B cell (primary cell): Measurements from ENCODE around the gene STRN. TPM values are rescaled to one million over a fixed set of nuclear protein-coding genes. Genes with fewer than 3 reads are reported as not detected.

Source experiments
- ATAC-seq: fragments of 200-7000 bp; cut with Tn5 transposase; one replicate; pipeline ENCODE4 v1.10.0; 2021; ENCODE audit warnings: low read depth, mild to moderate bottlenecking, moderate number of reproducible peaks, moderate library complexity
- CTCF ChIA-PET: fragments of 350-600 bp; sonication (Branson Sonifier 250); formaldehyde crosslinking; loops from one replicate; lab custom pipeline; 2021; ENCODE audit warnings: antibody characterized with exemption, inconsistent platforms; lab: Charles Lee
- POLR2A ChIA-PET: fragments of 350-600 bp; sonication (Branson Sonifier 250); formaldehyde crosslinking; loops from one replicate; lab custom pipeline; 2021; ENCODE audit warnings: antibody characterized with exemption; lab: Charles Lee
- DNase-seq: peaks from one replicate; pipeline ENCODE4 v3.0.0; 2013
- H2AFZ ChIP-seq: 2 replicates; pipeline ENCODE4 v1.6.1; 2012; ENCODE audit warnings: mild to moderate bottlenecking, low read depth, low read length; ENCODE audit not compliant: insufficient read depth, poor library complexity, severe bottlenecking
- H3K27ac ChIP-seq, 2 donors: 1 replicate in 1 of 2; 2 replicates in 1 of 2; pipeline ENCODE4 v1.5.1; 2012 to 2013; ENCODE audit warnings: low read length in 2 of 2, mild to moderate bottlenecking in 2 of 2, moderate library complexity in 1 of 2
- H3K27me3 ChIP-seq, 4 experiments: fragments of 200-600 bp in 1 of 4; sonication (generic) in 1 of 4; replicated peaks in 1 of 4; 1 replicate in 2 of 4; 2 replicates in 2 of 4; pipeline versions ENCODE4 v1.6.1 to v1.7.0; 2013 to 2016; ENCODE audit warnings: low read length in 3 of 4, mild to moderate bottlenecking in 2 of 4, mixed read lengths in 1 of 4, moderate library complexity in 1 of 4; ENCODE audit not compliant: insufficient read depth in 4 of 4, control insufficient read depth in 3 of 4; ENCODE audit errors: control extremely low read depth in 1 of 4
- H3K36me3 ChIP-seq, 2 experiments: replicated peaks in 1 of 2; 1 replicate in 1 of 2; 2 replicates in 1 of 2; pipeline versions ENCODE4 v1.6.1 to v1.7.1; 2013; ENCODE audit warnings: low read length in 1 of 2; ENCODE audit not compliant: insufficient read depth in 2 of 2, control insufficient read depth in 1 of 2; ENCODE audit errors: control extremely low read depth in 1 of 2, extremely low read depth in 1 of 2
- H3K4me1 ChIP-seq, 2 donors: fragments of 200-600 bp in 1 of 2; sonication (generic) in 1 of 2; 1 replicate in 1 of 2; 2 replicates in 1 of 2; pipeline versions ENCODE4 v1.5.1 to v1.6.1; 2013 to 2017; ENCODE audit warnings: low read length in 2 of 2; ENCODE audit not compliant: control insufficient read depth in 2 of 2, insufficient read depth in 2 of 2
- H3K4me2 ChIP-seq: replicated peaks from 2 replicates; pipeline ENCODE3; 2012; ENCODE audit warnings: mild to moderate bottlenecking, low read depth, low read length; ENCODE audit not compliant: poor library complexity, severe bottlenecking
- H3K4me3 ChIP-seq, 5 experiments: fragments of 200-600 bp in 1 of 5; sonication (generic) in 1 of 5; 1 replicate in 3 of 5; 2 replicates in 2 of 5; pipeline versions ENCODE4 v1.5.1 to v1.7.0; 2011 to 2016; ENCODE audit warnings: low read length in 4 of 5, mild to moderate bottlenecking in 4 of 5, low read depth in 2 of 5, control low read depth in 1 of 5, moderate library complexity in 1 of 5; ENCODE audit not compliant: insufficient read depth in 1 of 5; ENCODE audit errors: control extremely low read depth in 1 of 5, extremely low read depth in 1 of 5
- H3K79me2 ChIP-seq: fragments of 200-600 bp; sonication (generic); one replicate; pipeline ENCODE4 v1.6.0; 2016; ENCODE audit warnings: low read length; ENCODE audit not compliant: control insufficient read depth, insufficient read depth
- H3K9ac ChIP-seq: fragments of 200-600 bp; sonication (generic); 2 replicates; pipeline ENCODE4 v1.6.1; 2017; ENCODE audit warnings: mild to moderate bottlenecking, low read length, moderate library complexity
- H3K9me3 ChIP-seq, 3 donors: one replicate each; pipeline versions ENCODE4 v1.6.1 to v1.7.1; 2013; ENCODE audit warnings: low read length in 2 of 3; ENCODE audit not compliant: control insufficient read depth in 2 of 3, insufficient read depth in 1 of 3; ENCODE audit errors: control extremely low read depth in 1 of 3
- H4K20me1 ChIP-seq: 2 replicates; pipeline ENCODE4 v1.6.0; 2012; ENCODE audit warnings: mild to moderate bottlenecking, low read length; ENCODE audit not compliant: insufficient read depth, control insufficient read depth, poor library complexity, severe bottlenecking
- H3K27ac Mint-ChIP-seq: one replicate; pipeline ENCODE4 v1.8.0; 2021; ENCODE audit warnings: mixed read lengths
- H3K27me3 Mint-ChIP-seq: one replicate; pipeline ENCODE4 v1.8.0; 2021; ENCODE audit warnings: mixed read lengths
- H3K4me1 Mint-ChIP-seq: one replicate; pipeline ENCODE4 v1.8.0; 2021; ENCODE audit warnings: mixed read lengths
- H3K4me3 Mint-ChIP-seq: one replicate; pipeline ENCODE4 v1.8.0; 2021; ENCODE audit warnings: mixed read lengths
- H3K9me3 Mint-ChIP-seq: one replicate; pipeline ENCODE4 v1.8.0; 2022; ENCODE audit warnings: mixed read lengths; ENCODE audit not compliant: insufficient read depth
- EZH2 ChIP-seq: IDR thresholded peaks from 2 replicates; pipeline ENCODE4 v1.6.1; 2012; ENCODE audit warnings: borderline replicate concordance, low read depth, mild to moderate bottlenecking, moderate library complexity, low read length; ENCODE audit not compliant: insufficient read depth, poor library complexity, severe bottlenecking
- WGBS: methylation state at CpG from one replicate; pipeline ENCODE4 v1.1.5; 2013; ENCODE audit warnings: missing lambda C conversion rate; ENCODE audit not compliant: insufficient coverage; 5-methylcytosine and 5-hydroxymethylcytosine counted together
- intact Hi-C: fragments of 100-400 bp; cut with micrococcal nuclease; formaldehyde crosslinking; loops from one replicate; pipeline ENCODE4 v1.10.0; 2022
- polyA plus RNA-seq: library from polyadenylated mRNA; depleted of rRNA; stranded (reverse); fragments of >200 nt; gene quantifications from 2 replicates; pipeline ENCODE4 v1.2.3, GENCODE V29; 2012
- total RNA-seq, 2 donors: library from RNA; stranded (reverse); fragments of 120-200 nt in 1 of 2; gene quantifications; 1 replicate in 1 of 2; 2 replicates in 1 of 2; pipeline versions ENCODE4 v1.2.3 to v1.2.4, GENCODE V29; 2013 to 2022
- TF ChIP-seq, protein P1 (sequence below): fragments of 200-600 bp; IDR thresholded peaks from one replicate; pipeline ENCODE4 v1.8.0; 2022; ENCODE audit warnings: antibody characterized with exemption, mild to moderate bottlenecking

Gene STRN
- total and polyA plus RNA-seq, 2 donors (not counting 1 experiment from before 2014, with no cell fraction given), result 5.8 to 38.6 TPM

DNA sequence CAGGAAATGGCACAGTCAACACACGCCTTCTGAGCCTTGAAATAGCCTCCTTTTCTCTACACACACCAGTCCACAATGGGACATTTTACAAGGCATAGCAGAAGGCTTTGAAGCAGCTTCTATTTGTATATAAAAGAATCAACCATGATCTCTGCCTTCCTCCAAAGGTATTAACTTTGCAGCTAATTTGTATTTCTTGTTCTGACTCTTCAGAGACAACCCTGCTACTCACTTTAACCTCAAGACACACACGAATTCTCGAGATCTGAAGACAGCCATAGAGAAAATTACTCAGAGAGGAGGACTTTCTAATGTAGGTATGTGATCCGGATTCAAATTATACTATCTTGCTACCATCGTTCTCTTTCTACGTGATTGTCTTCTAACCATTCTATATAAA is 165.2 kb downstream of the STRN start:
- no peak for TF ChIP-seq EZH2
- TF ChIP-seq, protein P1, sequence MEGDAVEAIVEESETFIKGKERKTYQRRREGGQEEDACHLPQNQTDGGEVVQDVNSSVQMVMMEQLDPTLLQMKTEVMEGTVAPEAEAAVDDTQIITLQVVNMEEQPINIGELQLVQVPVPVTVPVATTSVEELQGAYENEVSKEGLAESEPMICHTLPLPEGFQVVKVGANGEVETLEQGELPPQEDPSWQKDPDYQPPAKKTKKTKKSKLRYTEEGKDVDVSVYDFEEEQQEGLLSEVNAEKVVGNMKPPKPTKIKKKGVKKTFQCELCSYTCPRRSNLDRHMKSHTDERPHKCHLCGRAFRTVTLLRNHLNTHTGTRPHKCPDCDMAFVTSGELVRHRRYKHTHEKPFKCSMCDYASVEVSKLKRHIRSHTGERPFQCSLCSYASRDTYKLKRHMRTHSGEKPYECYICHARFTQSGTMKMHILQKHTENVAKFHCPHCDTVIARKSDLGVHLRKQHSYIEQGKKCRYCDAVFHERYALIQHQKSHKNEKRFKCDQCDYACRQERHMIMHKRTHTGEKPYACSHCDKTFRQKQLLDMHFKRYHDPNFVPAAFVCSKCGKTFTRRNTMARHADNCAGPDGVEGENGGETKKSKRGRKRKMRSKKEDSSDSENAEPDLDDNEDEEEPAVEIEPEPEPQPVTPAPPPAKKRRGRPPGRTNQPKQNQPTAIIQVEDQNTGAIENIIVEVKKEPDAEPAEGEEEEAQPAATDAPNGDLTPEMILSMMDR, result no peak
- no peak overlapping the region for H3K4me2 ChIP-seq
- peaks cover 0 to 5% (median 1%) of the 10 kb centered on the region in 4 experiments for H3K27me3 ChIP-seq
- H2AFZ ChIP-seq, result no peak overlapping the region
- Mint-ChIP-seq H3K27me3 (peaks cover 27% of the 10 kb centered on the region), H3K9me3 (no peaks in the 10 kb centered on the region), H3K27ac (no peak overlapping the region), H3K4me3 (no peak overlapping the region), H3K4me1 (no peaks in the 10 kb centered on the region)
- intact Hi-C loops, result no loop called here
- DNase-seq (no peak), ATAC-seq (no peak)
- H3K9ac ChIP-seq, result no peak overlapping the region
- no peaks in the 10 kb centered on the region for H4K20me1 ChIP-seq
- H3K79me2 ChIP-seq, result no peaks in the 10 kb centered on the region
- no peak overlapping the region for H3K27ac ChIP-seq
- CTCF ChIA-PET, result no interaction called here
- WGBS, result no CpG with 5 or more reads among the region's 6 CpGs
- POLR2A ChIA-PET, result no interaction called here
- no peak overlapping the region for H3K4me3 ChIP-seq
- no peaks in the 10 kb centered on the region for H3K36me3 ChIP-seq
- H3K4me1 ChIP-seq, result no peaks in the 10 kb centered on the region
- peaks cover 0 to 3% (median 0%) of the 10 kb centered on the region in 3 donors for H3K9me3 ChIP-seq

DNA sequence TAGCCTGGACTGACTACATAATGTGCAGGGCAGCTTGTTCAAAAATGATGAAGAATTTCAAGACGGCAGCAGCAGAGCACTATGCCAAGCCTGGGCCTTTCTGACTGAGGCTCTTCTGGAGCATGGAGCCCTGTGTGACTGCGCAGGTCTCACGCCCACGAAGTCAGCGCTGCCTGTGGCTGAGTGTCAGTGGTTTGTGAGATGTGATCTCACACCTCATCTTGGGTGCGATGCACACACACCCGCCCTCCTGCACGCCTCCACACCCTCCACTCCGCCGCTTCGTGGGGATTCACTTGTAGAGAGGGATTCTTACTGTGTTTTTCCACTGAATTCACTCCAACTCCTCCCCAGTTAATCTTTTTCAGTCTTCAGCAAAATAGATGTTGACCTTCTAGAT is 166.0 kb downstream of the STRN start:
- ChIA-PET POLR2A (no interaction called here), CTCF (no interaction called here)
- no peak for DNase-seq
- Histone ChIP-seq H3K4me2 (no peak overlapping the region), H3K36me3 (no peaks in the 10 kb centered on the region), H3K27ac (no peak overlapping the region), H4K20me1 (no peaks in the 10 kb centered on the region), H2AFZ (no peak overlapping the region), H3K79me2 (no peaks in the 10 kb centered on the region), H3K9ac (no peak overlapping the region), H3K4me3 (no peak overlapping the region), H3K4me1 (no peaks in the 10 kb centered on the region), H3K9me3 (peaks cover 0 to 3% (median 0%) of the 10 kb centered on the region in 3 donors), H3K27me3 (peaks cover 0 to 5% (median 1%) of the 10 kb centered on the region in 4 experiments)
- TF ChIP-seq, protein P1, result no peak
- no peak for TF ChIP-seq EZH2
- 97% methylated on average over 5 of the region's 11 CpGs for WGBS
- Mint-ChIP-seq H3K4me3 (no peak overlapping the region), H3K27me3 (peaks cover 32% of the 10 kb centered on the region), H3K27ac (no peak overlapping the region), H3K4me1 (no peaks in the 10 kb centered on the region), H3K9me3 (no peaks in the 10 kb centered on the region)
- no peak for ATAC-seq
- intact Hi-C loops, result no loop called here
